ENCODE results near the gene SMS. TPM values are rescaled to one million over a fixed set of nuclear protein-coding genes. Genes with fewer than 3 reads are reported as not detected.

SMS gene
- total and polyA plus RNA-seq, 10 of the 15 experiments (the other 5 are each of a cell fraction or from before 2014, with no cell fraction given) = 55.8 to 156 (median 114) TPM

DNA sequence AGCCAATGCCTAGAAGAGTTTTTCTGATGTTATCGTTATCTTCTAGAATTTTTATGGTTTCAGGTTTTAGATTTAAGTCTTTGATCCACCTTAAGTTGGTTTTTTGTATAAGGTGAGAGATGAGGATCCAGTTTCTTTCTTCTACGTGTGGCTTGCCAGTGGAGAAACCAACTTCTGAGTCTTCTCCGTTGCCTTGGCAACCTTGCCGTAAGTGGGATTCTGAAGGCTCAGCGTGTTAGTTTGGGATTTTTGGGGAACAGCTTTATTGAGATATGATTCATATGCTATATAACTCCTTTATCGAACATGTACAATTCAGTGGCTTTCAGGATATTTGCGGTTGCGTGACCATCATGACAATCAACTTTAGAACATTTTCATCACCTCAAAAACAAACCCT, 17.7 kb downstream of the SMS start:
- ATAC-seq = no peak
- intact Hi-C loops (cut with micrococcal nuclease; ENCODE audit: unreplicated experiment) = no loop called here
- Histone ChIP-seq H3K4me1 (ENCODE audit: control insufficient read depth, insufficient read depth, low read length) (peaks cover 2% of the 10 kb centered on the region; the same call in 1 of the 2 replicates), H2AFZ (ENCODE audit: control insufficient read depth, low read depth, low read length) (no peak overlapping the region), H3K9me3 (replicated peaks; ENCODE audit: control insufficient read depth, insufficient read depth, low read length) (no peaks in the 10 kb centered on the region), H4K20me1 (ENCODE audit: control insufficient read depth, insufficient read depth) (no peaks in the 10 kb centered on the region; the same call in 1 of the 2 replicates), H3K4me3 (no peak overlapping the region), H3K4me2 (ENCODE audit: control insufficient read depth, insufficient read depth) (no peak overlapping the region), H3K27me3 (replicated peaks in 1 of 2; ENCODE audit: control insufficient read depth in 2 of 2, insufficient read depth in 2 of 2, low read length in 1 of 2) (no peaks in the 10 kb centered on the region), H3K27ac (ENCODE audit: control insufficient read depth, insufficient read depth) (no peak overlapping the region), H3K9ac (ENCODE audit: control insufficient read depth, insufficient read depth, low read length) (no peak overlapping the region), H3K36me3 (ENCODE audit: control insufficient read depth in 2 of 2, insufficient read depth in 2 of 2, low read length in 1 of 2) (no peaks in the 10 kb centered on the region), H3K79me2 (ENCODE audit: control insufficient read depth, insufficient read depth, low read length) (peaks cover 56% of the 10 kb centered on the region)
- ChIA-PET CTCF (interaction anchor here (1.6 kb wide), 1 partner anchor 27 kb away, joined by 5 read pairs; no protein-coding TSS in a partner anchor), POLR2A (no interaction called here), RAD21 (ENCODE audit: unreplicated experiment) (no interaction called here), SMC1A (ENCODE audit: uncharacterized antibody, unreplicated experiment) (interaction anchor here (2.1 kb wide), 1 partner anchor 10 kb away, joined by 6 read pairs; no protein-coding TSS in a partner anchor)
- in situ Hi-C loops (cut with MboI) = no loop called here
- no TSS peak for BruUV-seq (replicated peaks)
- no peak for DNase-seq (ENCODE audit: low read depth, low spot score)
- TF ChIP-seq RELA (IDR thresholded peaks at IDR 0.05; ENCODE audit: borderline replicate concordance, partially characterized antibody) (no peak), CHD4 (IDR thresholded peaks at IDR 0.05) (no peak), STAT1 (conservative IDR thresholded peaks at IDR 0.05) (no peak)
- TF ChIP-seq, protein P1, sequence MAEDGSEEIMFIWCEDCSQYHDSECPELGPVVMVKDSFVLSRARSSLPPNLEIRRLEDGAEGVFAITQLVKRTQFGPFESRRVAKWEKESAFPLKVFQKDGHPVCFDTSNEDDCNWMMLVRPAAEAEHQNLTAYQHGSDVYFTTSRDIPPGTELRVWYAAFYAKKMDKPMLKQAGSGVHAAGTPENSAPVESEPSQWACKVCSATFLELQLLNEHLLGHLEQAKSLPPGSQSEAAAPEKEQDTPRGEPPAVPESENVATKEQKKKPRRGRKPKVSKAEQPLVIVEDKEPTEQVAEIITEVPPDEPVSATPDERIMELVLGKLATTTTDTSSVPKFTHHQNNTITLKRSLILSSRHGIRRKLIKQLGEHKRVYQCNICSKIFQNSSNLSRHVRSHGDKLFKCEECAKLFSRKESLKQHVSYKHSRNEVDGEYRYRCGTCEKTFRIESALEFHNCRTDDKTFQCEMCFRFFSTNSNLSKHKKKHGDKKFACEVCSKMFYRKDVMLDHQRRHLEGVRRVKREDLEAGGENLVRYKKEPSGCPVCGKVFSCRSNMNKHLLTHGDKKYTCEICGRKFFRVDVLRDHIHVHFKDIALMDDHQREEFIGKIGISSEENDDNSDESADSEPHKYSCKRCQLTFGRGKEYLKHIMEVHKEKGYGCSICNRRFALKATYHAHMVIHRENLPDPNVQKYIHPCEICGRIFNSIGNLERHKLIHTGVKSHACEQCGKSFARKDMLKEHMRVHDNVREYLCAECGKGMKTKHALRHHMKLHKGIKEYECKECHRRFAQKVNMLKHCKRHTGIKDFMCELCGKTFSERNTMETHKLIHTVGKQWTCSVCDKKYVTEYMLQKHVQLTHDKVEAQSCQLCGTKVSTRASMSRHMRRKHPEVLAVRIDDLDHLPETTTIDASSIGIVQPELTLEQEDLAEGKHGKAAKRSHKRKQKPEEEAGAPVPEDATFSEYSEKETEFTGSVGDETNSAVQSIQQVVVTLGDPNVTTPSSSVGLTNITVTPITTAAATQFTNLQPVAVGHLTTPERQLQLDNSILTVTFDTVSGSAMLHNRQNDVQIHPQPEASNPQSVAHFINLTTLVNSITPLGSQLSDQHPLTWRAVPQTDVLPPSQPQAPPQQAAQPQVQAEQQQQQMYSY (CRISPR knock-in tag; IDR thresholded peaks at IDR 0.05) = no peak
- FAIRE-seq = no peak
- 77% methylated on average over 8 of the region's 8 CpGs for WGBS (ENCODE audit: insufficient coverage, insufficient replicate concordance, low lambda C conversion rate, missing lambda C conversion rate)
